Measurements from ENCODE around the gene CDH13.
A peak's percentile ranks its signal among the peaks of the same experiment; 100 is the strongest.

Gene CDH13

GRCh38 chr16:83674931-83675535 lies 1048.3 kb downstream of the CDH13 start:
- no peak for DNase-seq (ENCODE audit: low read depth in 3 of 3)

- no peak for DNase-seq (ENCODE audit: low read depth in 3 of 3)
These were observed 1049.3 kb downstream of the CDH13 start for GRCh38 chr16:83676086-83676485.

- DNase-seq (ENCODE audit: low read depth in 3 of 3): no peak
These were observed 1054.2 kb downstream of the CDH13 start for GRCh38 chr16:83680980-83681379.

DNA sequence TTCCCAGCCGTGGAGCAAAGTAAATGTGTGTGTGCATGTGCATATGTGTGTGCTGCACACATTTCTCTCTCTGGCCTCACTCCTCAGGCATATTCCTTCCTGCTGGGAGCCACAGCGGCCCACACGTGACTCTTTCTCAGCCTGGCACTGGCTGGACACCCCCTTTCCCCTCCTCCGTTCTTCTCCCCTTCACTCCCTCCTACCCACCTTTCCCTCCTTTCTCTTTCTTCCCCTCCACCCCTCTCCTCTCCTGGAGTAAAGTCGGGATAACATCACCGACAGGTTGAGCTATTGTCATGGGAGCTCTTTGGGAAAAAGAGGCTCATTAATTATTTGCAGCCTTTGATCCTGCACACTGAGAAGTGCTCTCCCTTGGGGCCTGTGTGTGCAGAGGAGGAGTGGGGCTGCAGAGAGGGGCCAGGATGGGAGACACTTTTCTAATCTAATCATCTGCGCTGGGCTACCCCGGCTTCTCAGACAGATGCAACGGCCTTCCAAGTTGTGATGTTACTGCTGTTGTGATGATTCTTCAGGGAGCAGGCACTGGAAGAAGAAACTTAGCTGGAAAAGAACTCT lies 1054.7 kb downstream of the CDH13 start:
- no peak for DNase-seq (ENCODE audit: low read depth in 3 of 3)

- no peak for DNase-seq (ENCODE audit: low read depth in 3 of 3)
These were observed 1055.5 kb downstream of the CDH13 start for GRCh38 chr16:83682116-83682867.

- no peak for DNase-seq (ENCODE audit: low read depth in 3 of 3)
These were observed 1056.1 kb downstream of the CDH13 start for GRCh38 chr16:83682868-83683235.

GRCh38 chr16:83685615-83686165 lies 1058.9 kb downstream of the CDH13 start:
- DNase-seq (ENCODE audit: low read depth in 3 of 3): no peak

DNA sequence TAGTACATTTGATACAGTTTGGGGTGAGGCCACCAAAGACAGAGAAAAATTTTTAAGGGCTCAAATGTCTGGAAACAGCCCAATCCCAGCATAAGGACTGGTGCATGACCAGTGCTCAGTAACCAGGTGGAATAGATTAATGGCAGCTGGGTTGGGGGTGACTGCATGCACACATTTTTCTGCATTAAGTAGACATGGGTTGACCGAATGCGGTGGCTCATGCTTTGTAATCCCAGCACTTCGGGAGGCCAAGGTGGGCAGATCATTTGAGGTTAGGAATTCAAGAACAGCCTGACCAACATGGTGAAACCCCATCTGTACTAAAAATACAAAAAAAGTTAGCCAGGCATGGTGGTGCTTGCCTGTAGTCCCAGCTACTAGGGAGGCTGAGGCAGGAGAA lies 1060.0 kb downstream of the CDH13 start:
- no peak for DNase-seq (ENCODE audit: low read depth in 3 of 3)

- no peak for DNase-seq (ENCODE audit: low read depth in 3 of 3)
These were observed 1062.6 kb downstream of the CDH13 start for GRCh38 chr16:83689385-83689831.

DNA sequence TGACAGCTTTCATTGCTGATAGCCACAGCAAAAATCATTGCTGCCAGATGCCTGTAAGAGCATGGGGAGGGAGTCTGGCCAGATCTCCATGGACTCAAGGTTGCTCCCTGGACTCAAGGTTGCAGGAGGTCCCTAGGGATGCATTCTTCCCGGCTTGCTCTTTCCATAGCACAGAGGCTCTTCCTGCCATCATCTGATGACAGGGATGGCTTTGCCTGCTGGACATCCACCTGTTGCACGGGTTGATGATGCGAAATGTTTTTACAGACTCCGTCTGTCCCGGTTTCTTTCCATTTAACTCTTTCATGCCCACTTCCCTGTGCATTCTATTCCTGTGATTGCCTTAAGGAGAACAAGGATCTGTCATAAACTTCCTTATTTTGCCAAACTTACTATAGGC lies 1065.5 kb downstream of the CDH13 start:
- DNase-seq (ENCODE audit: low read depth in 3 of 3): no peak

DNA sequence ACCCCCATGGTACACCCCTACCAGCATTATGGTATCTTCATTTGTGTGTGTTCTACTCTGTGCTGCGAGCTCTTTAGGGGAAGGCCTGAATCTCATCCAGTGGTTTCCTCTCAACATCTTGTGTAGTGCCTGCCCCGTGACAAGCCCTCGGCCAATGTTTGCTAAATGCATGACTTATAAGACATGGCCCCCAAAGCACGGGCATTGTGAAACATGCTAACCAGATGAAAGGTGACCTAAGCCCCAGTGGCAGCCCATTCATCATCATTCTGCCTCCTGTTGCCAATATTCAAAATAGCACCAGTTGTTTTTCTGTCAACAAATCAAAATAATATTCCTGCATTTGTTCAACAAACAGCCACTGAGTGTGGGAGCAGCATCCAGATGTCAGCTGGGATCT lies 1072.2 kb downstream of the CDH13 start:
- DNase-seq (ENCODE audit: low read depth in 3 of 3): no peak

DNA sequence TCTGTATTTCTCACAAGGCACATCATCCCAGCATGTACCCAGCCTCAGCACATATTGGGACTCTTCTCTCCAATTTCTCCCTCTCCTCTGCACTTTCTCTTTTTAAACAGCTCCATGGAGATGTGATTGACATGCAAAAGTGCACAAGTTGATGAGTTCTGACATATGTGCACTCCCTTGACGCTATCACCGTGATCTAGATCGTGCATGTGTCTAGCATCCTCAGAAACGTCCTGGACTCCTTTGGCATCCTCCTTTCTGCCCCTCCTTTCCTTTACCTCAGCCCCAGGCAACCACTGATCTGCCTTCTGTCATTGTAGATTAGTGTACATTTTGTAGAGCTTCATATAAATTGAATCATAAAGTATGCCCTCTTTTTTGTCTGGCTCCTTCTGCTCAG lies 1073.0 kb downstream of the CDH13 start:
- DNase-seq (ENCODE audit: low read depth in 3 of 3): no peak

- DNase-seq (ENCODE audit: low read depth in 3 of 3): no peak
These were observed 1074.1 kb downstream of the CDH13 start for GRCh38 chr16:83700918-83701317.

GRCh38 chr16:83701494-83701893 lies 1074.7 kb downstream of the CDH13 start:
- DNase-seq (ENCODE audit: low read depth in 3 of 3): peak in 1 of 3 experiments; percentile 11

DNA sequence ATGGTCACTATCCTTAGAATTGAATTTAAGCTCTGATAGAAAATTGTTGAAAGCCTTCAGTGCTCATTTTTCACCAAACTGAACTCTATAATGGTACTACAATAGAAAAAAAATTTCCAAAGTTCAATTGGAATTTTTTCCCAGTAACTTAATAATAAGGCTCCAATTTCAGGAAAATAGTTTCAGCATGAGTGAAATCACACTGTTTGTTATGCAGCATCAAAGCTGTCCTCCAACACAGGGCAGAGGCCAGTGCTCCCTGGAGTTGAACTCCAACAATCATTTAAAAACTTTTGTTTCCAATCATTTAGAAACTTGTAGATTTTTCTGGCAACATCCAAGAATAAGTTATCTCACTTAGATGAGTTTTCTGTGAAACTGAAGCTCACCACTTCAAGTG lies 1077.9 kb downstream of the CDH13 start:
- no peak for DNase-seq (ENCODE audit: low read depth in 3 of 3)

GRCh38 chr16:83705856-83706255 lies 1079.1 kb downstream of the CDH13 start:
- DNase-seq (ENCODE audit: low read depth in 3 of 3): no peak

DNA sequence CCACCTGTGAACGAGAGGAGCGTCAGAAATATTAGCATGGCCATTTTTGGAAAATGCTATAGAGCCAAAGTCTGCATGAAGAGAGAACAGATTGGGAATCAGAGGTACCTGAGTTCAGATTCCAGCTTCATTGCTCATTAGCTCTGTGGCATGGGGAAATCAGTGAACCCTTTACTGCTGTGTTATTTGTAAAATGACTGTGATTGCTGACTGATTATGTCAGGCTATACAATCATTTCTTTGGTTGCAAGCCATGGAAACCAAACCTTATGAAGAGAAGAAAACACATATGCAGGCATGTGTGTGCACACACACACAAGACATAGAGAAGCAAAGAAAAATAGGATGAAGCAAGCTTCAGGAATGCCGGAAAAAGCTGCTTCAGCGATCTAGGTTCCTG lies 1079.6 kb downstream of the CDH13 start:
- DNase-seq (ENCODE audit: low read depth in 3 of 3): no peak

DNA sequence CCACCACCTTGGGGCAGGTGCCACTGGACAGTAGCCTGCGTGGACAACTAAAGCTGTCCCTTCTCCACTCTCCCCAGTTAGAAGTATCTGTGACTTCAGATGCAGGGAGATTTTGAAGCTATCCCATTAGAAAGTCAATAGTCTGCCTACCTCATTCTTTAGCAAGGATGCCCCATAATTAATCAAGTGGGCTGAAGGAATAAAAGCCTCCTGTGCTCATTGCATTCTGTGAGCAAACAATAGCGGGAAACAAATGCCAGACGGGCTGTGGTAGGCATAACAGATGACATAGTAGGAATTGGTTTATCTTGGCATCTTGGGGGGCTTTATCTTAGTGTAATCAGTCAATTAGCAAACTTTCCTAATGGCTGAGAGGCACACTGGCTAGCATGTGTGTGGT lies 1084.3 kb downstream of the CDH13 start:
- DNase-seq (ENCODE audit: low read depth in 3 of 3): no peak

- no peak for DNase-seq (ENCODE audit: low read depth in 3 of 3)
These were observed 1086.8 kb downstream of the CDH13 start for GRCh38 chr16:83713597-83713996.

- DNase-seq (ENCODE audit: low read depth in 3 of 3): no peak
These were observed 1087.5 kb downstream of the CDH13 start for GRCh38 chr16:83714286-83714685.

- no peak for DNase-seq (ENCODE audit: low read depth in 3 of 3)
These were observed 1088.6 kb downstream of the CDH13 start for GRCh38 chr16:83715217-83715920.

DNA sequence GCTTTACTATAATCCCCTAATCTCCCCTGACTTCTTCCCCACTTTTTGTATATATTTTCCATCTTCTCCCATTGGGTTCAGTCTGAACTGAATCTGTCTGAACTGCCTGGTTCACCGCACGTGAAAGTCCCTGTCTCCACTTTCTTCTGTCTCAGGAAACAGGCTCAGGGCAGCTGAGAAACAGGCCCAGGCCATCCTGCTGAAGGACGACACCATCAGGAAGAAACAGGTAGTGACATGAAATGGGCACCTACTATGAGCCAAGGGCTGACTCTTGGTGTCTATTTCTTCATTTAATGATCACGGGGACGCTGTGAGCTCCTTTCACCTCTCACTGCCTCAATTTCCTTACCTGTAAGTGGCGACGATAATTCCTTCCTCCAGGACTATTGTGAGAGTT lies 1090.5 kb downstream of the CDH13 start:
- DNase-seq (ENCODE audit: low read depth in 3 of 3): no peak

All from stimulated activated CD4-positive, alpha-beta T cell treated with anti-CD3 and anti-CD28 coated beads, TNF-alpha, amount 100 ng/mL, for 24 hours (primary cell).